HepG2 (cell line): ENCODE data around the gene FAM168A. TPM values are rescaled to one million over a fixed set of nuclear protein-coding genes. Genes with fewer than 3 reads are reported as not detected.

ENCODE experiments used
- ATAC-seq: fragments of 200-7000 bp; cut with Tn5 transposase; 3 replicates; pipeline ENCODE4 v1.9.1; 2020; ENCODE audit warnings: mild to moderate bottlenecking, moderate library complexity
- BruUV-seq: library from RNA; stranded (reverse); fragments of 400-500 nt; replicated peaks from 2 replicates; lab custom pipeline; 2021; lab: Mats Ljungman, UMichigan
- CTCF ChIA-PET: fragments of 300-600 bp; formaldehyde crosslinking; extraction: SDS; loops from one replicate; lab custom pipeline; 2021; ENCODE audit warnings: low total read pairs, inconsistent platforms, low intra/inter-chr PET ratio; lab: Yijun Ruan, JAX
- POLR2A ChIA-PET: fragments of 350-600 bp; sonication (Branson Sonifier 250); formaldehyde crosslinking; loops from one replicate; lab custom pipeline; 2020; ENCODE audit warnings: antibody characterized with exemption, inconsistent platforms; lab: Yijun Ruan, JAX
- DNase-seq: peaks from one replicate; pipeline ENCODE4 v3.0.0-alpha.2; 2015; ENCODE audit warnings: low spot score
- FAIRE-seq: peaks from 3 replicates; lab custom pipeline; 2011; peaks lifted over from hg19 to GRCh38; lab: Jason Lieb, UNC
- H2AFZ ChIP-seq: one replicate; pipeline ENCODE4 v1.6.1; 2011; ENCODE audit warnings: low read length, inconsistent platforms
- H3K27ac ChIP-seq: fragments of 300-600 bp; 3 replicates; pipeline ENCODE4 v1.8.0; 2011; ENCODE audit warnings: mixed run types, mild to moderate bottlenecking, mixed read lengths, low read length, inconsistent platforms; ENCODE audit not compliant: insufficient read depth; ENCODE audit errors: extremely low read length
- H3K27me3 ChIP-seq, 2 experiments: fragments of 200-600 bp in 1 of 2; 2 replicates in 1 of 2; 3 replicates in 1 of 2; pipeline versions ENCODE4 v1.6.0 to v1.8.0; 2011; ENCODE audit warnings: low read length in 2 of 2, mild to moderate bottlenecking in 2 of 2, moderate library complexity in 2 of 2, inconsistent platforms in 1 of 2; ENCODE audit not compliant: insufficient read depth in 2 of 2, control insufficient read depth in 1 of 2
- H3K36me3 ChIP-seq, 2 experiments: fragments of 200-600 bp in 1 of 2; replicated peaks in 1 of 2; 2 replicates in 1 of 2; 3 replicates in 1 of 2; pipeline versions ENCODE4 v1.5.1 to v1.8.0; 2011; ENCODE audit warnings: low read length in 2 of 2, inconsistent platforms in 1 of 2; ENCODE audit not compliant: insufficient read depth in 2 of 2, control insufficient read depth in 1 of 2
- H3K4me1 ChIP-seq: 2 replicates; pipeline ENCODE4 v1.5.1; 2012; ENCODE audit warnings: low read length, inconsistent platforms; ENCODE audit not compliant: insufficient read depth
- H3K4me2 ChIP-seq: 2 replicates; pipeline ENCODE4 v1.6.0; 2011; ENCODE audit warnings: low read depth, low read length, inconsistent platforms
- H3K4me3 ChIP-seq, 3 experiments: fragments of 200-600 bp in 1 of 3; sonication (generic), shearing (Covaris generic) in 1 of 3; replicated peaks in 1 of 3; 2 replicates each; pipeline ENCODE4 v1.5.1; 2011 to 2016; ENCODE audit warnings: low read length in 3 of 3, inconsistent platforms in 2 of 3, low read depth in 2 of 3, mild to moderate bottlenecking in 2 of 3, control low read depth in 1 of 3, mixed read lengths in 1 of 3; ENCODE audit not compliant: insufficient read depth in 1 of 3
- H3K79me2 ChIP-seq: one replicate; pipeline ENCODE4 v1.6.1; 2011; ENCODE audit warnings: low read length, inconsistent platforms; ENCODE audit not compliant: insufficient read depth
- H3K9ac ChIP-seq: 2 replicates; pipeline ENCODE4 v1.6.0; 2011; ENCODE audit warnings: mild to moderate bottlenecking, low read depth, low read length, inconsistent platforms; ENCODE audit not compliant: insufficient read depth
- H3K9me3 ChIP-seq: 2 replicates; pipeline ENCODE4 v1.5.1; 2012; ENCODE audit warnings: mild to moderate bottlenecking, low read length
- H4K20me1 ChIP-seq: 2 replicates; pipeline ENCODE4 v1.6.0; 2011; ENCODE audit warnings: inconsistent platforms, mild to moderate bottlenecking, low read length, moderate library complexity; ENCODE audit not compliant: insufficient read depth
- CENPT ChIP-seq: sonication (generic); formaldehyde crosslinking; IDR thresholded peaks from 2 replicates; pipeline ENCODE4 v1.8.0; 2022; ENCODE audit warnings: low read depth, mild to moderate bottlenecking, moderate library complexity, missing genetic modification reagents
- IRX3 ChIP-seq: sonication (generic); formaldehyde crosslinking; IDR thresholded peaks from 2 replicates; pipeline ENCODE4 v1.8.1; 2023; ENCODE audit warnings: mild to moderate bottlenecking, low read depth, missing genetic modification reagents, borderline replicate concordance
- PAX8 ChIP-seq: sonication (generic); formaldehyde crosslinking; IDR thresholded peaks from 2 replicates; pipeline ENCODE4 v1.8.0; 2022; ENCODE audit warnings: mild to moderate bottlenecking, missing genetic modification reagents, borderline replicate concordance
- ZFYVE20 ChIP-seq: sonication (generic); formaldehyde crosslinking; IDR thresholded peaks from 2 replicates; pipeline ENCODE4 v1.8.0; 2023; ENCODE audit warnings: low read depth, mild to moderate bottlenecking, moderate library complexity, missing genetic modification reagents, borderline replicate concordance
- ZKSCAN1 ChIP-seq: fragments of 150-350 bp; IDR thresholded peaks from 2 replicates; pipeline ENCODE4 v1.6.1; 2014; ENCODE audit warnings: low read length
- ZNF7 ChIP-seq: IDR thresholded peaks from 2 replicates; pipeline ENCODE4 v1.6.1; 2016; ENCODE audit warnings: missing biosample characterization, missing genetic modification reagents
- WGBS: methylation state at CpG from one replicate; pipeline ENCODE4 v1.1.6; 2017; ENCODE audit warnings: low lambda C conversion rate; 5-methylcytosine and 5-hydroxymethylcytosine counted together
- in situ Hi-C: cut with HindIII; loops from 2 replicates; pipeline ENCODE4 v1.10.0; 2017; ENCODE audit warnings: low pct_unique_long_range_greater_than_20kb; ENCODE audit not compliant: extremely low pct_ligation_motif_present
- intact Hi-C: fragments of 100-400 bp; cut with micrococcal nuclease; formaldehyde crosslinking; loops from one replicate; pipeline ENCODE4 v1.10.0; 2022; ENCODE audit not compliant: unreplicated experiment
- polyA plus RNA-seq, 8 experiments: library from polyadenylated mRNA; depleted of rRNA in 3 of 8; stranded (reverse) in 7 of 8; unstranded in 1 of 8; fragments of >200 nt; fragmentation: Illumina TruSeq in 4 of 8; extraction: Trizol in 4 of 8; gene quantifications; 2 replicates each; pipeline versions ENCODE4 v1.2.1 to v1.2.3, GENCODE V29; 2011 to 2016; ENCODE audit warnings: low read depth in 4 of 8, missing spikeins in 1 of 8, mixed read lengths in 1 of 8; ENCODE audit not compliant: insufficient read depth in 1 of 8
- total RNA-seq, 5 experiments: library from RNA; depleted of rRNA; stranded (reverse); fragments of >200 nt; fragmentation: Illumina TruSeq; extraction: Trizol; gene quantifications; 2 replicates each; pipeline ENCODE4 v1.2.3, GENCODE V29; 2016; ENCODE audit warnings: low read depth in 1 of 5
- TF ChIP-seq, protein P1 (sequence below): IDR thresholded peaks from 2 replicates; pipeline ENCODE4 v1.6.1; 2016; ENCODE audit warnings: mild to moderate bottlenecking
- TF ChIP-seq, protein P2 (sequence below): sonication (generic); formaldehyde crosslinking; IDR thresholded peaks from 2 replicates; pipeline ENCODE4 v1.4.0; 2020; ENCODE audit warnings: mild to moderate bottlenecking, missing genetic modification reagents, borderline replicate concordance

Gene FAM168A
- total and polyA plus RNA-seq, 2 of the 13 experiments (the other 11 are each of a cell fraction or from before 2014, with no cell fraction given) = 13.9 to 15.8 TPM

DNA sequence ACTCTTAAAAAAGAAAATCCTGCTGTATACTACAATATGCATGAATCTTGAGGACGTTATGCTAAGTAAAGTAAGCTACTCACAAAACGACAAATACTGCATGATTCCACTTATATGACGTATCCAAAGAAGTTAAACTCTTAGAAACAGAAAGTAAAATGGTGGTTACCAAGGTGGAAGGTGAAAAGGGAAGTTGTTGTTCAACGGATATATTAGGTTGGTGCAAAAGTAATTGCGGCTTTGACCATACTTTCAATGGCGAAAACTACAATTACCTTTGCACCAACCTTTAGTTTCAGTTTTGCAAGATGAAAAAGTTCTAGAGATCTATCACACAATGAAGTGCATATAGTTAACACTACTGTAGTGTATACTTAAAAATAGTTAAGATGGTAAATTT lies 101.8 kb downstream of the FAM168A start:
- WGBS = 94% methylated on average over 6 of the region's 6 CpGs
- H3K9ac ChIP-seq = no peak overlapping the region
- H3K27me3 ChIP-seq = no peaks in the 10 kb centered on the region
- DNase-seq (no peak), FAIRE-seq (no peak)
- no peak overlapping the region for H2AFZ ChIP-seq
- H3K79me2 ChIP-seq = no peaks in the 10 kb centered on the region
- no peaks in the 10 kb centered on the region for H3K36me3 ChIP-seq
- no peak for TF ChIP-seq ZKSCAN1
- no peak for TF ChIP-seq ZFYVE20 (CRISPR knock-in tag)
- no peak for TF ChIP-seq PAX8
- TF ChIP-seq, protein P1, sequence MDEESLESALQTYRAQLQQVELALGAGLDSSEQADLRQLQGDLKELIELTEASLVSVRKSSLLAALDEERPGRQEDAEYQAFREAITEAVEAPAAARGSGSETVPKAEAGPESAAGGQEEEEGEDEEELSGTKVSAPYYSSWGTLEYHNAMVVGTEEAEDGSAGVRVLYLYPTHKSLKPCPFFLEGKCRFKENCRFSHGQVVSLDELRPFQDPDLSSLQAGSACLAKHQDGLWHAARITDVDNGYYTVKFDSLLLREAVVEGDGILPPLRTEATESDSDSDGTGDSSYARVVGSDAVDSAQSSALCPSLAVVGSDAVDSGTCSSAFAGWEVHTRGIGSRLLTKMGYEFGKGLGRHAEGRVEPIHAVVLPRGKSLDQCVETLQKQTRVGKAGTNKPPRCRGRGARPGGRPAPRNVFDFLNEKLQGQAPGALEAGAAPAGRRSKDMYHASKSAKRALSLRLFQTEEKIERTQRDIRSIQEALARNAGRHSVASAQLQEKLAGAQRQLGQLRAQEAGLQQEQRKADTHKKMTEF = no peak
- no peak for TF ChIP-seq CENPT
- TF ChIP-seq ZNF7 (CRISPR knock-in tag) = no peak
- TF ChIP-seq, protein P2, sequence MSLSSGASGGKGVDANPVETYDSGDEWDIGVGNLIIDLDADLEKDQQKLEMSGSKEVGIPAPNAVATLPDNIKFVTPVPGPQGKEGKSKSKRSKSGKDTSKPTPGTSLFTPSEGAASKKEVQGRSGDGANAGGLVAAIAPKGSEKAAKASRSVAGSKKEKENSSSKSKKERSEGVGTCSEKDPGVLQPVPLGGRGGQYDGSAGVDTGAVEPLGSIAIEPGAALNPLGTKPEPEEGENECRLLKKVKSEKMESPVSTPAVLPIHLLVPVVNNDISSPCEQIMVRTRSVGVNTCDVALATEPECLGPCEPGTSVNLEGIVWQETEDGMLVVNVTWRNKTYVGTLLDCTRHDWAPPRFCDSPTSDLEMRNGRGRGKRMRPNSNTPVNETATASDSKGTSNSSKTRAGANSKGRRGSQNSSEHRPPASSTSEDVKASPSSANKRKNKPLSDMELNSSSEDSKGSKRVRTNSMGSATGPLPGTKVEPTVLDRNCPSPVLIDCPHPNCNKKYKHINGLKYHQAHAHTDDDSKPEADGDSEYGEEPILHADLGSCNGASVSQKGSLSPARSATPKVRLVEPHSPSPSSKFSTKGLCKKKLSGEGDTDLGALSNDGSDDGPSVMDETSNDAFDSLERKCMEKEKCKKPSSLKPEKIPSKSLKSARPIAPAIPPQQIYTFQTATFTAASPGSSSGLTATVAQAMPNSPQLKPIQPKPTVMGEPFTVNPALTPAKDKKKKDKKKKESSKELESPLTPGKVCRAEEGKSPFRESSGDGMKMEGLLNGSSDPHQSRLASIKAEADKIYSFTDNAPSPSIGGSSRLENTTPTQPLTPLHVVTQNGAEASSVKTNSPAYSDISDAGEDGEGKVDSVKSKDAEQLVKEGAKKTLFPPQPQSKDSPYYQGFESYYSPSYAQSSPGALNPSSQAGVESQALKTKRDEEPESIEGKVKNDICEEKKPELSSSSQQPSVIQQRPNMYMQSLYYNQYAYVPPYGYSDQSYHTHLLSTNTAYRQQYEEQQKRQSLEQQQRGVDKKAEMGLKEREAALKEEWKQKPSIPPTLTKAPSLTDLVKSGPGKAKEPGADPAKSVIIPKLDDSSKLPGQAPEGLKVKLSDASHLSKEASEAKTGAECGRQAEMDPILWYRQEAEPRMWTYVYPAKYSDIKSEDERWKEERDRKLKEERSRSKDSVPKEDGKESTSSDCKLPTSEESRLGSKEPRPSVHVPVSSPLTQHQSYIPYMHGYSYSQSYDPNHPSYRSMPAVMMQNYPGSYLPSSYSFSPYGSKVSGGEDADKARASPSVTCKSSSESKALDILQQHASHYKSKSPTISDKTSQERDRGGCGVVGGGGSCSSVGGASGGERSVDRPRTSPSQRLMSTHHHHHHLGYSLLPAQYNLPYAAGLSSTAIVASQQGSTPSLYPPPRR (CRISPR knock-in tag) = no peak
- TF ChIP-seq IRX3 = no peak
- TF ChIP-seq, all 625 proteins: peak for 0
- H4K20me1 ChIP-seq = no peaks in the 10 kb centered on the region
- no peak overlapping the region for H3K4me2 ChIP-seq
- intact Hi-C loops = no loop called here
- BruUV-seq = no TSS peak
- POLR2A ChIA-PET = no interaction called here
- ATAC-seq = no peak
- peaks cover 22% of the 10 kb centered on the region for H3K4me1 ChIP-seq
- CTCF ChIA-PET = no interaction called here
- H3K9me3 ChIP-seq = no peaks in the 10 kb centered on the region
- H3K4me3 ChIP-seq = no peak overlapping the region
- in situ Hi-C loops = no loop called here
- H3K27ac ChIP-seq = no peak overlapping the region
